HFF-Myc (cell line): Measurements from ENCODE around the gene TOR1A.

Experiments used
- DNase-seq: peaks from one replicate; pipeline ENCODE4 v3.0.0-alpha.2; 2011; ENCODE audit warnings: low read depth; ENCODE audit errors: extremely low read depth
- H3K4me3 ChIP-seq: replicated peaks from 2 replicates; pipeline ENCODE4 v1.5.1; 2011; ENCODE audit warnings: low read depth, mild to moderate bottlenecking, control low read depth, low read length
- CTCF ChIP-seq: IDR thresholded peaks from 2 replicates; pipeline ENCODE4 v1.5.1; 2012; ENCODE audit warnings: mild to moderate bottlenecking, low read depth, low read length, control low read depth; ENCODE audit errors: missing control alignments

Gene TOR1A

GRCh38 chr9:129783516-129784361, 40.2 kb downstream of the TOR1A start:
- peak; percentile 42 for DNase-seq
- TF ChIP-seq CTCF = peak; percentile 88
- no peak overlapping the region for H3K4me3 ChIP-seq

GRCh38 chr9:129781981-129782380, 42.0 kb downstream of the TOR1A start:
- DNase-seq = no peak
- TF ChIP-seq CTCF = no peak
- H3K4me3 ChIP-seq = no peak overlapping the region

GRCh38 chr9:129781131-129781530, 42.8 kb downstream of the TOR1A start:
- TF ChIP-seq CTCF = no peak
- H3K4me3 ChIP-seq = no peak overlapping the region
- DNase-seq = no peak

GRCh38 chr9:129779560-129780190, 44.3 kb downstream of the TOR1A start:
- H3K4me3 ChIP-seq = no peak overlapping the region
- no peak for DNase-seq
- no peak for TF ChIP-seq CTCF

- no peak for TF ChIP-seq CTCF
- DNase-seq = no peak
- no peak overlapping the region for H3K4me3 ChIP-seq
Observed at GRCh38 chr9:129778469-129778868, 45.5 kb downstream of the TOR1A start.

GRCh38 chr9:129777769-129778130, 46.2 kb downstream of the TOR1A start:
- DNase-seq = no peak
- TF ChIP-seq CTCF = no peak
- no peak overlapping the region for H3K4me3 ChIP-seq
